Astrocyte of the cerebellum (primary cell): Measurements from ENCODE around the gene FLRT2.

Experiments
- DNase-seq: peaks from one replicate; pipeline ENCODE4 v3.0.0-alpha.2; 2011; ENCODE audit warnings: low read depth
- H3K4me3 ChIP-seq: 2 replicates; pipeline ENCODE4 v1.5.1; 2011; ENCODE audit warnings: mild to moderate bottlenecking, low read depth, low read length, moderate library complexity
- CTCF ChIP-seq: IDR thresholded peaks from 2 replicates; pipeline ENCODE4 v1.5.1; 2012; ENCODE audit warnings: low read length, low read depth, moderate library complexity, mild to moderate bottlenecking; ENCODE audit errors: missing control alignments
- in situ Hi-C: cut with HindIII; loops from 2 replicates; pipeline ENCODE4 v1.10.0; 2017; ENCODE audit warnings: low sequenced_read_pairs

FLRT2 gene

GRCh38 chr14:85572011-85572410, 42.1 kb downstream of the FLRT2 start:
- no peak for DNase-seq
- in situ Hi-C loops = loop anchor here (25.0 kb wide), 1 partner anchor 1340 kb away; no protein-coding TSS in a partner anchor
- no peak for TF ChIP-seq CTCF
- H3K4me3 ChIP-seq = no peak overlapping the region

GRCh38 chr14:85572845-85573244, 42.9 kb downstream of the FLRT2 start:
- H3K4me3 ChIP-seq = no peak overlapping the region
- no peak for DNase-seq
- in situ Hi-C loops = loop anchor here (25.0 kb wide), 1 partner anchor 1339 kb away; no protein-coding TSS in a partner anchor
- TF ChIP-seq CTCF = no peak

- DNase-seq = no peak
- H3K4me3 ChIP-seq = no peak overlapping the region
- in situ Hi-C loops = loop anchor here (25.0 kb wide), 1 partner anchor 1339 kb away; no protein-coding TSS in a partner anchor
- no peak for TF ChIP-seq CTCF
These were observed 43.5 kb downstream of the FLRT2 start for GRCh38 chr14:85573406-85573805.

- in situ Hi-C loops = loop anchor here (25.0 kb wide), 1 partner anchor 1337 kb away; no protein-coding TSS in a partner anchor
- TF ChIP-seq CTCF = no peak
- DNase-seq = no peak
- no peak overlapping the region for H3K4me3 ChIP-seq
These were observed 45.1 kb downstream of the FLRT2 start for GRCh38 chr14:85574853-85575616.

- no peak for TF ChIP-seq CTCF
- in situ Hi-C loops = no loop called here
- H3K4me3 ChIP-seq = no peak overlapping the region
- DNase-seq = no peak
These were observed 45.6 kb downstream of the FLRT2 start for GRCh38 chr14:85575617-85575898.

GRCh38 chr14:85576218-85576617, 46.3 kb downstream of the FLRT2 start:
- no peak for TF ChIP-seq CTCF
- in situ Hi-C loops = no loop called here

More at GRCh38 chr14:85576218-85576617, 46.3 kb downstream of the FLRT2 start:
- H3K4me3 ChIP-seq = no peak overlapping the region
- DNase-seq = no peak
